ENCODE measurements around the gene PHLDA2. TPM values are rescaled to one million over a fixed set of nuclear protein-coding genes. Genes with fewer than 3 reads are reported as not detected.

Gene PHLDA2
- total and polyA plus RNA-seq, 2 experiments from 2014 or later = 3.8 to 16.5 TPM

DNA sequence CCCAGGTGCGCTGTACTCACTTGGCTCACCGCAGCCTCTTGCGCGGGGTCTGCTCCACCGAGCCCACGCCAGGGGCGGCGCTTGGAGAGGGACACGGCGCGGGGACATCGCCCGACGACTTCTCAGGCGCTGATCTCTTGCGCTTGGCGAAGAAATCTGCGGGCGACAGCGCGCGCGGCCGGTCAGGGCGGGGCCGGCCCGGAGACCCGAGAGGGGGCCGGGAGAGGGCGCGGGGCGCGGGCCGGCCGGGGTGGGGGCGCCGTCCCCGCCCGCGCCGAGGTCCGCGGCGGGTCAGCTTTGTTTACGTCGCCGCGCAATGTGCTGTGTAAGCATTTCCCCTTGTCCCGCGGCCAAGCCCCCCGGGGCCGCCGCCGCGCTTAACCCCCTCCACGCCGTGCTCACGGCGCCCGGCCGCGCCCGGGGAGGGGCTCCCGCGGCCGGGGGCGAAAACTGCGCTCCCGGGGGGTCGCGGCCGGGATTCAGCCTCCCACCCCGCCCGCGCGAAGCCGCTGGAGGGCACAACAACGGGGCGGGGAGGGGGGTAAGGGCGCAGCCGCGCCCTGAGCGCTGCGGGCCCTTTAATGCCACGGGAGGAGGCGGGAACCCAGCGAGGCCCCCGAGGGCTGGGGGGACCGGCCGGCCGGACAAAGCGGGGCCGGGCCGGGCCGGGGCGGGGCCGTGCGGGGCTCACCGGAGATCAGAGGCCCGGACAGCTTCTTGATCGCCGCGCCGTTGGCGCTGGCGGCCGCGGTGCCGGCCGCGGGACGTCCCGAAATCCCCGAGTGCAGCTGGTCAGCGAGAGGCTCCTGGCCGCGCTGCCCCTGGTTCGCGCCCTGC, 45.0 kb downstream of the PHLDA2 start:
- Mint-ChIP-seq H3K27me3 (ENCODE audit: insufficient read depth, low read depth, poor library complexity) (peaks cover 53% of the 10 kb centered on the region), H3K27ac (no peak overlapping the region), H3K4me3 (peak overlapping the region; percentile 69), H3K36me3 (ENCODE audit: low read depth) (peaks cover 6% of the 10 kb centered on the region; the same call in 2 of the 3 replicates), H3K4me1 (peaks cover 23% of the 10 kb centered on the region), H3K9me3 (0 out of 3 replicates have a peak, but pooled peaks cover 2% of the 10 kb centered on the region)
- Histone ChIP-seq H3K4me1 (ENCODE audit: insufficient read depth) (peaks cover 27% of the 10 kb centered on the region), H3F3A (replicated peaks; ENCODE audit: low read depth) (peaks cover 15% of the 10 kb centered on the region; the same call in 1 of the 2 replicates), H3K4me3 (peak overlapping the region; percentile 69), H3K4me2 (peak overlapping the region; percentile 85), H3K36me3 (ENCODE audit: insufficient read depth) (no peaks in the 10 kb centered on the region), H4K20me1 (replicated peaks; ENCODE audit: insufficient read depth) (peaks cover 5% of the 10 kb centered on the region; the same call in 1 of the 2 replicates), H2AFZ (0 out of 2 replicates have a peak overlapping the region, but pooled peaks have one; percentile 80), H3K79me2 (replicated peaks; ENCODE audit: insufficient read depth) (no peaks in the 10 kb centered on the region), H3K27ac (ENCODE audit: low read depth) (no peak overlapping the region), H3K27me3 (ENCODE audit: insufficient read depth) (peaks cover 79% of the 10 kb centered on the region), H3K9me2 (ENCODE audit: insufficient read depth) (no peaks in the 10 kb centered on the region)
- no peak for DNase-seq (ENCODE audit: low spot score)
- TF ChIP-seq, protein P1, sequence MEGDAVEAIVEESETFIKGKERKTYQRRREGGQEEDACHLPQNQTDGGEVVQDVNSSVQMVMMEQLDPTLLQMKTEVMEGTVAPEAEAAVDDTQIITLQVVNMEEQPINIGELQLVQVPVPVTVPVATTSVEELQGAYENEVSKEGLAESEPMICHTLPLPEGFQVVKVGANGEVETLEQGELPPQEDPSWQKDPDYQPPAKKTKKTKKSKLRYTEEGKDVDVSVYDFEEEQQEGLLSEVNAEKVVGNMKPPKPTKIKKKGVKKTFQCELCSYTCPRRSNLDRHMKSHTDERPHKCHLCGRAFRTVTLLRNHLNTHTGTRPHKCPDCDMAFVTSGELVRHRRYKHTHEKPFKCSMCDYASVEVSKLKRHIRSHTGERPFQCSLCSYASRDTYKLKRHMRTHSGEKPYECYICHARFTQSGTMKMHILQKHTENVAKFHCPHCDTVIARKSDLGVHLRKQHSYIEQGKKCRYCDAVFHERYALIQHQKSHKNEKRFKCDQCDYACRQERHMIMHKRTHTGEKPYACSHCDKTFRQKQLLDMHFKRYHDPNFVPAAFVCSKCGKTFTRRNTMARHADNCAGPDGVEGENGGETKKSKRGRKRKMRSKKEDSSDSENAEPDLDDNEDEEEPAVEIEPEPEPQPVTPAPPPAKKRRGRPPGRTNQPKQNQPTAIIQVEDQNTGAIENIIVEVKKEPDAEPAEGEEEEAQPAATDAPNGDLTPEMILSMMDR (conservative IDR thresholded peaks at IDR 0.05; ENCODE audit: low read depth in 2 of 2) = no peak
- peak; percentile 53 for TF ChIP-seq EZH2 (IDR thresholded peaks at IDR 0.05; ENCODE audit: low read depth, unreplicated experiment)
- ATAC-seq = peak; percentile 1; the same call in 2 of the 3 replicates

DNA sequence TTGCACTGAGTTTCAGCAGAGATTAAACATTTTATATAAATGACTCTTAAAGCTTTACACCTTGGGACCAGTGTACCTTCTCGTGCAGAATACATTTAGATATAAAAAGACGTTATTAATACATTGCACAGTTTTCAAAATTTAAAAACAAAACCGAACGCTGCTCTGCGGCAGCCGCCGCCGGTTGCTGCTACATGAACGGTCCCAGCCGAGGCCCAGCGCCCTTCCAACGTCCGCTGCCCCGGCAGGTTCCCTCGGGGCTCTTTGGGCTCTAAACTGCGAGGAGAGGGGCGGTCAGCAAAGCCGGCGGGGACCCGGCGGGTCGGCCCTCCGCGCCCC, 45.6 kb downstream of the PHLDA2 start:
- TF ChIP-seq EZH2phosphoT487 (IDR thresholded peaks at IDR 0.05; ENCODE audit: unreplicated experiment) (peak; percentile 48), EZH2 (IDR thresholded peaks at IDR 0.05; ENCODE audit: low read depth, unreplicated experiment) (peak; percentile 78), CREB1 (CRISPR knock-in tag; IDR thresholded peaks at IDR 0.05; ENCODE audit: low read depth) (no peak)
- ATAC-seq (peak; percentile 1; the same call in 2 of the 3 replicates), DNase-seq (ENCODE audit: low spot score) (peak; percentile 64)
- peak overlapping the region; percentile 69 for H3K4me3 Mint-ChIP-seq
- H3K27me3 ChIP-seq (ENCODE audit: insufficient read depth) = peaks cover 84% of the 10 kb centered on the region
- peaks cover 3% of the 10 kb centered on the region; the same call in 2 of the 3 replicates for H3K9me3 Mint-ChIP-seq
- no peaks in the 10 kb centered on the region for H3K9me2 ChIP-seq (ENCODE audit: insufficient read depth)
- H4K20me1 ChIP-seq (replicated peaks; ENCODE audit: insufficient read depth) = peaks cover 5% of the 10 kb centered on the region; the same call in 1 of the 2 replicates
- H3K4me1 Mint-ChIP-seq = peaks cover 23% of the 10 kb centered on the region
- peak overlapping the region; percentile 69 for H3K4me3 ChIP-seq
- H3K4me1 ChIP-seq (ENCODE audit: insufficient read depth) = peaks cover 27% of the 10 kb centered on the region
- H3K4me2 ChIP-seq = peak overlapping the region; percentile 85
- H3K27ac Mint-ChIP-seq = no peak overlapping the region
- peaks cover 55% of the 10 kb centered on the region for H3K27me3 Mint-ChIP-seq (ENCODE audit: insufficient read depth, low read depth, poor library complexity)
- peaks cover 6% of the 10 kb centered on the region; the same call in 2 of the 3 replicates for H3K36me3 Mint-ChIP-seq (ENCODE audit: low read depth)
- H3K79me2 ChIP-seq (replicated peaks; ENCODE audit: insufficient read depth) = no peaks in the 10 kb centered on the region
- H3K36me3 ChIP-seq (ENCODE audit: insufficient read depth) = no peaks in the 10 kb centered on the region
- H3K27ac ChIP-seq (ENCODE audit: low read depth) = no peak overlapping the region
- H2AFZ ChIP-seq = 0 out of 2 replicates have a peak overlapping the region, but pooled peaks have one; percentile 80
- peaks cover 15% of the 10 kb centered on the region; the same call in 1 of the 2 replicates for H3F3A ChIP-seq (replicated peaks; ENCODE audit: low read depth)
